ENCODE data around the gene USP17L13.
"Not testable (repeated sequence)": the region's sequence is repeated elsewhere in the genome, so short reads cannot be mapped to it uniquely, and the experiment has no call there.

USP17L13 gene

DNA sequence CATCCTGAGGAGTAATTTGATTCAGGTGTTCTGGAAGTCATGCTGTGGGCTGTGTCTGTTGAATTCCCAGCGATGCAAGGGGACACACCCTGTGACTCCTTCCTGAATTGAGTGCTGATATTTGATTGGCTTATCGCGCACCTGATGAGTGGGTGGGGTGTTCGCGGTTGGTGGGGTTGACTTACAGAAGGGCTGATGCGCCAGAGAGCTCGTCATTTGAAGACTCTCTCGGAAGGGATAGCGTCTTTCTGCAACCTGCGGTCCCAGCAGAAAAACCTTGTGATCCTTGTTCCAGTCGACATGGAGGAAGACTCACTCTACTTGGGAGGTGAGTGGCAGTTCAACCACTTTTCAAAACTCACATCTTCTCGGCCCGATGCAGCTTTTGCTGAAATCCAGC, 37.9 kb downstream of the USP17L13 start, which contains the start of gene USP17L21:
TSS of gene USP17L21 (plus strand) at position 301 of the 400 bp plus-strand sequence. CDS start at position 301, 0 bp downstream.
- not testable (repeated sequence) for H3K9me3 ChIP-seq (ENCODE audit: control insufficient read depth in 1 of 2, low read length in 2 of 2); H3K27me3 ChIP-seq (ENCODE audit: low read depth, low read length); H3K27ac ChIP-seq (ENCODE audit: low read length); H3K4me3 ChIP-seq (ENCODE audit: low read depth in 1 of 2, low read length in 2 of 2); H3K36me3 ChIP-seq (ENCODE audit: control insufficient read depth in 1 of 2, insufficient read depth in 2 of 2, low read length in 2 of 2); H3K4me1 ChIP-seq (ENCODE audit: control insufficient read depth in 1 of 2, insufficient read depth in 2 of 2, low read length in 2 of 2)

- not testable (repeated sequence) for H3K36me3 ChIP-seq (ENCODE audit: control insufficient read depth in 1 of 2, insufficient read depth in 2 of 2, low read length in 2 of 2); H3K4me3 ChIP-seq (ENCODE audit: low read depth in 1 of 2, low read length in 2 of 2); H3K27ac ChIP-seq (ENCODE audit: low read length); H3K9me3 ChIP-seq (ENCODE audit: control insufficient read depth in 1 of 2, low read length in 2 of 2); H3K4me1 ChIP-seq (ENCODE audit: control insufficient read depth in 1 of 2, insufficient read depth in 2 of 2, low read length in 2 of 2); H3K27me3 ChIP-seq (ENCODE audit: low read depth, low read length)
Measured at GRCh38 chr4:9267319-9267718, 42.6 kb downstream of the USP17L13 start, which contains the start of gene USP17L22. Gene USP17L22 (plus strand): TSS chr4:9267619. CDS start chr4:9267619, 0 bp downstream.

GRCh38 chr4:9271719-9272118, 47.0 kb downstream of the USP17L13 start:
- not testable (repeated sequence) for H3K4me3 ChIP-seq (ENCODE audit: low read depth in 1 of 2, low read length in 2 of 2); H3K9me3 ChIP-seq (ENCODE audit: control insufficient read depth in 1 of 2, low read length in 2 of 2); H3K27me3 ChIP-seq (ENCODE audit: low read depth, low read length); H3K4me1 ChIP-seq (ENCODE audit: control insufficient read depth in 1 of 2, insufficient read depth in 2 of 2, low read length in 2 of 2); H3K36me3 ChIP-seq (ENCODE audit: control insufficient read depth in 1 of 2, insufficient read depth in 2 of 2, low read length in 2 of 2); H3K27ac ChIP-seq (ENCODE audit: low read length)
